H1 (cell line): ENCODE measurements around the gene CDCA7L. TPM values are rescaled to one million over a fixed set of nuclear protein-coding genes. Genes with fewer than 3 reads are reported as not detected.
"Not testable (repeated sequence)": the region's sequence is repeated elsewhere in the genome, so short reads cannot be mapped to it uniquely, and the experiment has no call there.

Experiments
- CTCF ChIA-PET: fragments of 300-600 bp; sonication (Branson Sonifier 250); formaldehyde crosslinking; loops from one replicate; lab custom pipeline; 2021; ENCODE audit not compliant: partially characterized antibody; lab: Charles Lee
- POLR2A ChIA-PET: fragments of 300-600 bp; sonication (Branson Sonifier 250); formaldehyde crosslinking; loops from one replicate; lab custom pipeline; 2021; ENCODE audit warnings: inconsistent platforms; ENCODE audit not compliant: partially characterized antibody; lab: Charles Lee
- DNase-seq, 2 experiments: peaks; one replicate each; pipeline versions ENCODE4 v3.0.0 to v3.0.0-alpha.2; 2010 to 2022; ENCODE audit warnings: low spot score in 2 of 2, low read depth in 1 of 2, mixed read lengths in 1 of 2
- FAIRE-seq: peaks from 2 replicates; lab custom pipeline; 2011; peaks lifted over from hg19 to GRCh38; lab: Jason Lieb, UNC
- H2AFZ ChIP-seq: 2 replicates; pipeline ENCODE4 v1.8.1; 2012; ENCODE audit warnings: low read length, inconsistent platforms
- H2AK5ac ChIP-seq: 2 replicates; pipeline ENCODE4 v1.6.1; 2013; ENCODE audit warnings: low read depth, low read length
- H2BK120ac ChIP-seq: replicated peaks from 2 replicates; pipeline ENCODE3; 2013; ENCODE audit warnings: low read depth, low read length, inconsistent platforms
- H2BK12ac ChIP-seq: 2 replicates; pipeline ENCODE4 v1.6.1; 2013; ENCODE audit warnings: low read depth, low read length
- H2BK15ac ChIP-seq: 2 replicates; pipeline ENCODE4 v1.6.1; 2013; ENCODE audit warnings: low read length
- H2BK20ac ChIP-seq: 2 replicates; pipeline ENCODE4 v1.6.1; 2013; ENCODE audit warnings: low read length
- H2BK5ac ChIP-seq: 2 replicates; pipeline ENCODE4 v1.6.1; 2013; ENCODE audit warnings: low read depth, low read length
- H3K14ac ChIP-seq: 2 replicates; pipeline ENCODE4 v1.6.1; 2013; ENCODE audit warnings: inconsistent platforms; ENCODE audit not compliant: insufficient read length
- H3K18ac ChIP-seq: 2 replicates; pipeline ENCODE4 v1.6.1; 2013; ENCODE audit warnings: low read length; ENCODE audit errors: extremely low read depth
- H3K23ac ChIP-seq: 2 replicates; pipeline ENCODE4 v1.6.1; 2013; ENCODE audit warnings: inconsistent platforms; ENCODE audit not compliant: insufficient read length
- H3K23me2 ChIP-seq: 2 replicates; pipeline ENCODE4 v1.6.1; 2013; ENCODE audit warnings: low read depth, low read length
- H3K27ac ChIP-seq: 2 replicates; pipeline ENCODE4 v1.6.1; 2011; ENCODE audit warnings: low read depth, low read length, inconsistent platforms
- H3K27me3 ChIP-seq, 4 experiments: replicated peaks in 1 of 4; 1 replicate in 1 of 4; 2 replicates in 3 of 4; pipeline versions ENCODE4 v1.6.1 to v1.8.1; 2011 to 2013; ENCODE audit warnings: low read length in 3 of 4, mild to moderate bottlenecking in 3 of 4, inconsistent platforms in 2 of 4, mixed read lengths in 2 of 4, moderate library complexity in 1 of 4; ENCODE audit not compliant: control insufficient read depth in 3 of 4, insufficient read depth in 3 of 4; ENCODE audit errors: extremely low read depth in 1 of 4
- H3K36me3 ChIP-seq, 4 experiments: 2 replicates each; pipeline versions ENCODE4 v1.6.1 to v1.8.1; 2011 to 2013; ENCODE audit warnings: mild to moderate bottlenecking in 4 of 4, low read length in 3 of 4, moderate library complexity in 2 of 4, control low read depth in 1 of 4, inconsistent platforms in 1 of 4; ENCODE audit not compliant: insufficient read depth in 4 of 4, control insufficient read depth in 2 of 4
- H3K4ac ChIP-seq: replicated peaks from 2 replicates; pipeline ENCODE3; 2013; ENCODE audit warnings: low read length, low read depth, mixed read lengths, inconsistent platforms; ENCODE audit not compliant: insufficient read length
- H3K4me1 ChIP-seq, 4 experiments: replicated peaks in 1 of 4; 1 replicate in 1 of 4; 2 replicates in 3 of 4; pipeline versions ENCODE4 v1.6.1 to v1.8.1; 2011 to 2013; ENCODE audit warnings: low read length in 3 of 4, inconsistent platforms in 2 of 4, mixed read lengths in 1 of 4; ENCODE audit not compliant: insufficient read depth in 4 of 4, control insufficient read depth in 3 of 4
- H3K4me2 ChIP-seq, 2 experiments: 2 replicates each; pipeline versions ENCODE4 v1.6.1 to v1.8.1; 2011 to 2013; ENCODE audit warnings: low read depth in 2 of 2, low read length in 2 of 2, control low read depth in 1 of 2, inconsistent platforms in 1 of 2, mild to moderate bottlenecking in 1 of 2; ENCODE audit not compliant: insufficient read depth in 1 of 2
- H3K4me3 ChIP-seq, 4 experiments: fragments of 200-600, 300-600 bp in 1 of 4; sonication (generic), shearing (Covaris generic), sonication (Bioruptor Twin) in 1 of 4; 2 replicates each; pipeline versions ENCODE4 v1.5.1 to v1.8.1; 2011 to 2016; ENCODE audit warnings: low read length in 4 of 4, low read depth in 3 of 4, control low read depth in 2 of 4, inconsistent platforms in 2 of 4, mild to moderate bottlenecking in 2 of 4, mixed read lengths in 1 of 4, moderate library complexity in 1 of 4; ENCODE audit not compliant: insufficient read depth in 2 of 4; ENCODE audit errors: extremely low read depth in 1 of 4
- H3K56ac ChIP-seq: replicated peaks from 2 replicates; pipeline ENCODE3; 2013; ENCODE audit warnings: low read depth, mild to moderate bottlenecking, mixed read lengths, low read length, inconsistent platforms; ENCODE audit not compliant: insufficient read length
- H3K79me1 ChIP-seq: 2 replicates; pipeline ENCODE4 v1.6.1; 2013; ENCODE audit warnings: low read depth, low read length, control low read depth
- H3K79me2 ChIP-seq, 2 experiments: 2 replicates each; pipeline versions ENCODE4 v1.6.1 to v1.8.1; 2012 to 2013; ENCODE audit warnings: low read length in 2 of 2, mild to moderate bottlenecking in 2 of 2, inconsistent platforms in 1 of 2; ENCODE audit not compliant: insufficient read depth in 2 of 2, control insufficient read depth in 1 of 2
- H3K9ac ChIP-seq, 4 experiments: replicated peaks in 1 of 4; 1 replicate in 1 of 4; 2 replicates in 3 of 4; pipeline versions ENCODE4 v1.6.1 to v1.8.1; 2011 to 2013; ENCODE audit warnings: low read depth in 3 of 4, low read length in 3 of 4, control low read depth in 2 of 4, mild to moderate bottlenecking in 2 of 4, moderate library complexity in 2 of 4, inconsistent platforms in 1 of 4; ENCODE audit errors: extremely low read depth in 1 of 4
- H3K9me3 ChIP-seq, 2 experiments: 2 replicates each; pipeline versions ENCODE4 v1.6.1 to v1.8.1; 2012 to 2013; ENCODE audit warnings: mild to moderate bottlenecking in 2 of 2, moderate library complexity in 2 of 2, control low read depth in 1 of 2, inconsistent platforms in 1 of 2, low read depth in 1 of 2, low read length in 1 of 2, mixed read lengths in 1 of 2; ENCODE audit not compliant: insufficient read depth in 2 of 2
- H4K20me1 ChIP-seq, 2 experiments: replicated peaks in 1 of 2; 2 replicates each; pipeline versions ENCODE3 to v1.8.1; 2011 to 2013; ENCODE audit warnings: inconsistent platforms in 2 of 2, low read length in 2 of 2, mild to moderate bottlenecking in 1 of 2; ENCODE audit not compliant: insufficient read depth in 2 of 2, control insufficient read depth in 1 of 2
- H4K5ac ChIP-seq: 2 replicates; pipeline ENCODE4 v1.6.1; 2013; ENCODE audit warnings: low read length, low read depth, mixed read lengths, inconsistent platforms; ENCODE audit not compliant: insufficient read length
- H4K8ac ChIP-seq: 2 replicates; pipeline ENCODE4 v1.8.0; 2013; ENCODE audit warnings: mild to moderate bottlenecking, moderate library complexity, low read length, inconsistent platforms; ENCODE audit not compliant: insufficient read depth; ENCODE audit errors: extremely low read depth
- H4K91ac ChIP-seq: replicated peaks from 2 replicates; pipeline ENCODE3; 2013; ENCODE audit warnings: low read length, mixed read lengths, inconsistent platforms; ENCODE audit not compliant: insufficient read length
- WGBS, 2 experiments: shearing (Covaris generic) in 1 of 2; methylation state at CpG; one replicate each; pipeline versions ENCODE4 v1.1.6 to v1.1.7; 2013 to 2015; ENCODE audit warnings: low lambda C conversion rate in 2 of 2, mixed read lengths in 2 of 2, inconsistent platforms in 1 of 2, low coverage in 1 of 2, missing lambda C conversion rate in 1 of 2; ENCODE audit not compliant: insufficient replicate concordance in 2 of 2, insufficient coverage in 1 of 2, insufficient read length in 1 of 2; ENCODE audit errors: extremely low coverage in 1 of 2, missing lambda C conversion rate in 1 of 2; 5-methylcytosine and 5-hydroxymethylcytosine counted together
- polyA plus RNA-seq, 7 experiments: library from polyadenylated mRNA; depleted of rRNA in 3 of 7; stranded (reverse) in 5 of 7; unstranded in 2 of 7; fragments of >200 nt in 5 of 7; fragments of 200-250 nt in 2 of 7; gene quantifications; 1 replicate in 5 of 7; 2 replicates in 1 of 7; 4 replicates in 1 of 7; pipeline versions ENCODE4 v1.2.1 to v1.2.3, GENCODE V29; 2011 to 2013; ENCODE audit warnings: missing spikeins in 2 of 7, mixed read lengths in 2 of 7
- total RNA-seq: library from RNA; stranded (reverse); fragmentation: NEBNext Ultra II Directional; extraction: Animal tissue kit (Norgen Biotek cat#: 25700); gene quantifications from 2 replicates; pipeline ENCODE4 v1.2.1, GENCODE V29; 2021

CDCA7L gene
- total and polyA plus RNA-seq, 2 of the 8 experiments (the other 6 are each of a cell fraction or from before 2014, with no cell fraction given), result 93.8 to 168 TPM

DNA sequence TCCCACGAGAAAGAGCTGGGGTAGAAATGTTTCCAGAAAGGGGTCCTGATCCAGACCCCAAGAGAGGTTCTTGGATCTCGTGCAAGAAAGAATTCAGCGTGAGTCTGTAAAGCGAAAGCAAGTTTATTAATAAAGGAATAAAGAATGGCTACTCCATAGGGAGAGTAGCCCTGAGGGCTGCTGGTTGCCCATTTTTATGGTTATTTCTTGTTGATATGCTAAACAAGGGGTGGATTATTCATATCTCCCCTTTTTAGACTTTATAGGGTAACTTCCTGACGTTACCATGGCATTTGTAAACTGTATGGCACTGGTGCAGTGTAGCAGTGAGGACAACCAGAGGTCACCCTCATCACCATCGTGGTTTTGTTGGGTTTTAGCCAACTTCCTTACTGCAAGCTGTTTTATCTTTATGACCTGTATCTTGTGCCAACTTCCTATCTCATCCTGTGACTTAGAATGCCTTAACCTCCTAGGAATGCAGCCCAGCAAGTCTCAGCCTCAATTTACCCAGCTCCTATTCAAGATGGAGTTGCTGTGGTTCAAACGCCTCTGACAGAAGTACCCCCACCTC is 80.0 kb downstream of the CDCA7L start:
- Histone ChIP-seq H3K18ac (peak overlapping the region; percentile 51), H3K4me1 (peaks cover 5 to 35% (median 21%) of the 10 kb centered on the region in 4 experiments), H2AK5ac (0 out of 2 replicates have a peak overlapping the region, but pooled peaks have one; percentile 29), H2BK5ac (peak overlapping the region; percentile 12; the same call in 1 of the 2 replicates), H2BK12ac (peak overlapping the region; percentile 12; the same call in 1 of the 2 replicates), H3K4ac (peak overlapping the region; percentile 36)
- H3K9me3 ChIP-seq, H3K27me3 ChIP-seq, H4K20me1 ChIP-seq, FAIRE-seq, H2BK120ac ChIP-seq, H3K4me2 ChIP-seq, H2BK20ac ChIP-seq, H4K5ac ChIP-seq, DNase-seq, H4K91ac ChIP-seq, H3K4me3 ChIP-seq, H3K23me2 ChIP-seq, H2BK15ac ChIP-seq, CTCF ChIA-PET, H2AFZ ChIP-seq, H3K9ac ChIP-seq, H3K23ac ChIP-seq, H3K79me2 ChIP-seq, H3K56ac ChIP-seq, H4K8ac ChIP-seq, POLR2A ChIA-PET, H3K14ac ChIP-seq, H3K27ac ChIP-seq, H3K79me1 ChIP-seq, H3K36me3 ChIP-seq: not testable (repeated sequence)
- 78% methylated on average over 7 of the region's 7 CpGs; no CpG with 5 or more reads in 1 of the 2 experiments for WGBS, 2 experiments
